ENCODE measurements around the gene PHTF2. TPM values are rescaled to one million over a fixed set of nuclear protein-coding genes. Genes with fewer than 3 reads are reported as not detected.

The PHTF2 gene
- total and polyA plus RNA-seq, 4 experiments from 2014 or later, result 19.6 to 34.1 (median 29.9) TPM

GRCh38 chr7:77877791-77878190 is 79.2 kb downstream of the PHTF2 start:
- intact Hi-C loops (cut with micrococcal nuclease), result no loop called here
- peaks cover 15 to 40% of the 10 kb centered on the region in 2 donors for H3K36me3 Mint-ChIP-seq

DNA sequence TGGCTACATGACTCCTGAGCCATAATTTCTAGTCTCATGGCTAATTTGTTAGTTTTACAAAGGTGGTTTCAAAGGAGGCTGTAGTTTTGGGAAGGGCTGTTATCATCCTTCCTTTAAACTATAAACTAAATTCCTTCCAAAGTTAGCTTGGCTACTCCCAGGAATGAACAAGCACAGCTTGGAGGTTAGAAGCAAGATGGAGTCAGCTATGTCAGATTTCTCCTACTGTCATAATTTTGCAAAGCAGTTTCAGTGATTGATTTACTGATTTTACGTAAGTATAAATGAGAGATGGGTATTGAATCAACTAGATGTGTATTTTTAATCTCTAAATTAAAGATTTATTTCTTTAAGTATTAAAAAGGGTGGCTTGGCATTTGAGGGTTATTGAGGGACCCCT is 79.9 kb downstream of the PHTF2 start:
- peaks cover 40 to 63% (median 53%) of the 10 kb centered on the region in 4 donors for H3K4me1 Mint-ChIP-seq

More at GRCh38 chr7:77877791-77878190, 79.2 kb downstream of the PHTF2 start:
- no peak overlapping the region for H3K4me3 Mint-ChIP-seq
- Histone ChIP-seq H3K4me3 (ENCODE audit: low read length in 2 of 2) (no peak overlapping the region), H3K27me3 (ENCODE audit: insufficient read depth, low read length) (no peaks in the 10 kb centered on the region), H3K9me3 (ENCODE audit: control insufficient read depth in 1 of 2, low read length in 2 of 2) (no peaks in the 10 kb centered on the region), H3K36me3 (ENCODE audit: insufficient read depth, low read length) (no peaks in the 10 kb centered on the region), H3K4me1 (ENCODE audit: insufficient read depth, low read length) (no peaks in the 10 kb centered on the region), H3K27ac (ENCODE audit: low read depth, low read length) (no peak overlapping the region)
- POLR2A ChIA-PET (ENCODE audit: partially characterized antibody), result interaction anchor here (0.6 kb wide), 1 partner anchor 45 kb away, joined by 3 read pairs; no protein-coding TSS in a partner anchor
- H3K27me3 Mint-ChIP-seq, result no peaks in the 10 kb centered on the region
- H3K4me1 Mint-ChIP-seq, result peaks cover 38 to 67% (median 55%) of the 10 kb centered on the region in 4 donors
- CTCF ChIA-PET (ENCODE audit: partially characterized antibody), result no interaction called here
- no peaks in the 10 kb centered on the region for H3K9me3 Mint-ChIP-seq
- no peak for DNase-seq
- H3K27ac Mint-ChIP-seq, result peak overlapping the region in 1 of 7 donors; percentile 42

DNA sequence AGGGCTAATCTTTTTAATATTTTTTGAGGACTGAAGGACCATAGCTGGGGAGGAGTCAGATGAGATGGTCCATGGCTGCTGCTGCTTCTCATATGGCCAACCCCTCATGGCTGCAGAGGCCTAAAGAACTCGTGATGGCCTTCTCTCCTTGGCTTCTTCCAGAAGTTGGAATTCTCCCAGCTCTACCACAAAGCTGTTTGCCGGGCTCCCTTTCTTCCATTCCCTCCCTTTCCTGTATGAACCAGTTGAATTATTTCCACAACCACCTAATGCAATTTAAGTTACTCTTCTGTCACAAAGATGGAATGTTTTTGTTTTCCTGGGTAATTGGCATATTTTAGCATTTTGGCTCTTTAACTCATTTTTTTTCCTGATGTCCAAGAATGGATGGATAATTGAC is 80.7 kb downstream of the PHTF2 start:
- Mint-ChIP-seq H3K27ac (peak overlapping the region in 2 of 7 donors; percentile 14 to 87), H3K4me1 (peaks cover 39 to 61% (median 53%) of the 10 kb centered on the region in 4 donors), H3K36me3 (peaks cover 15 to 40% of the 10 kb centered on the region in 2 donors), H3K9me3 (no peaks in the 10 kb centered on the region), H3K4me3 (no peak overlapping the region), H3K27me3 (no peaks in the 10 kb centered on the region)
- no peaks in the 10 kb centered on the region for H3K36me3 ChIP-seq (ENCODE audit: insufficient read depth, low read length)
- no peak overlapping the region for H3K27ac ChIP-seq (ENCODE audit: low read depth, low read length)
- intact Hi-C loops (cut with micrococcal nuclease), result no loop called here
- no peak overlapping the region for H3K4me3 ChIP-seq (ENCODE audit: low read length in 2 of 2)
- H3K9me3 ChIP-seq (ENCODE audit: control insufficient read depth in 1 of 2, low read length in 2 of 2), result no peaks in the 10 kb centered on the region
- CTCF ChIA-PET (ENCODE audit: partially characterized antibody), result no interaction called here
- H3K4me1 ChIP-seq (ENCODE audit: insufficient read depth, low read length), result no peaks in the 10 kb centered on the region
- no peaks in the 10 kb centered on the region for H3K27me3 ChIP-seq (ENCODE audit: insufficient read depth, low read length)
- DNase-seq, result no peak
- POLR2A ChIA-PET (ENCODE audit: partially characterized antibody), result no interaction called here

More for the DNA sequence above, 79.9 kb downstream of the PHTF2 start:
- POLR2A ChIA-PET (ENCODE audit: partially characterized antibody), result no interaction called here
- Histone ChIP-seq H3K27ac (ENCODE audit: low read depth, low read length) (no peak overlapping the region), H3K4me1 (ENCODE audit: insufficient read depth, low read length) (no peaks in the 10 kb centered on the region), H3K4me3 (ENCODE audit: low read length in 2 of 2) (no peak overlapping the region), H3K9me3 (ENCODE audit: control insufficient read depth in 1 of 2, low read length in 2 of 2) (no peaks in the 10 kb centered on the region), H3K36me3 (ENCODE audit: insufficient read depth, low read length) (no peaks in the 10 kb centered on the region), H3K27me3 (ENCODE audit: insufficient read depth, low read length) (no peaks in the 10 kb centered on the region)
- H3K27ac Mint-ChIP-seq, result no peak overlapping the region
- peaks cover 15 to 40% of the 10 kb centered on the region in 2 donors for H3K36me3 Mint-ChIP-seq
- no peaks in the 10 kb centered on the region for H3K27me3 Mint-ChIP-seq
- intact Hi-C loops (cut with micrococcal nuclease), result no loop called here
- no peak overlapping the region for H3K4me3 Mint-ChIP-seq
- CTCF ChIA-PET (ENCODE audit: partially characterized antibody), result no interaction called here
- H3K9me3 Mint-ChIP-seq, result no peaks in the 10 kb centered on the region
- DNase-seq, result no peak

GRCh38 chr7:77881871-77882270 is 83.3 kb downstream of the PHTF2 start:
- DNase-seq, result no peak
- H3K4me3 ChIP-seq (ENCODE audit: low read length in 2 of 2), result no peak overlapping the region
- ChIA-PET CTCF (ENCODE audit: partially characterized antibody) (interaction anchor here (1.1 kb wide), 2 partner anchors 83 to 122 kb away, joined by 3 read pairs; partner anchors contain the start of genes PHTF2 and TMEM60), POLR2A (ENCODE audit: partially characterized antibody) (no interaction called here)
- H3K36me3 ChIP-seq (ENCODE audit: insufficient read depth, low read length), result no peaks in the 10 kb centered on the region
- no peaks in the 10 kb centered on the region for H3K27me3 ChIP-seq (ENCODE audit: insufficient read depth, low read length)
- Mint-ChIP-seq H3K9me3 (no peaks in the 10 kb centered on the region), H3K36me3 (peaks cover 15 to 40% of the 10 kb centered on the region in 2 donors), H3K4me1 (peaks cover 43 to 66% (median 50%) of the 10 kb centered on the region in 4 donors), H3K27me3 (no peaks in the 10 kb centered on the region), H3K4me3 (peak overlapping the region in 1 of 8 donors; percentile 1), H3K27ac (peak overlapping the region in 2 of 7 donors; percentile 14 to 57)
- peaks cover 6% of the 10 kb centered on the region for H3K4me1 ChIP-seq (ENCODE audit: insufficient read depth, low read length)
- intact Hi-C loops (cut with micrococcal nuclease), result no loop called here
- H3K9me3 ChIP-seq (ENCODE audit: control insufficient read depth in 1 of 2, low read length in 2 of 2), result no peaks in the 10 kb centered on the region
- no peak overlapping the region for H3K27ac ChIP-seq (ENCODE audit: low read depth, low read length)

GRCh38 chr7:77885155-77885554 is 86.6 kb downstream of the PHTF2 start:
- no peaks in the 10 kb centered on the region for H3K9me3 Mint-ChIP-seq
- H3K27me3 Mint-ChIP-seq, result no peaks in the 10 kb centered on the region
- Histone ChIP-seq H3K4me3 (ENCODE audit: low read length in 2 of 2) (no peak overlapping the region), H3K36me3 (ENCODE audit: insufficient read depth, low read length) (no peaks in the 10 kb centered on the region), H3K27me3 (ENCODE audit: insufficient read depth, low read length) (no peaks in the 10 kb centered on the region), H3K27ac (ENCODE audit: low read depth, low read length) (no peak overlapping the region), H3K4me1 (ENCODE audit: insufficient read depth, low read length) (peaks cover 6% of the 10 kb centered on the region), H3K9me3 (ENCODE audit: control insufficient read depth in 1 of 2, low read length in 2 of 2) (no peaks in the 10 kb centered on the region)
- CTCF ChIA-PET (ENCODE audit: partially characterized antibody), result interaction anchor here (1.1 to 1.2 kb wide), 2 partner anchors 49 to 126 kb away, joined by 3 read pairs; no protein-coding TSS in a partner anchor
- intact Hi-C loops (cut with micrococcal nuclease), result no loop called here
- peak overlapping the region in 1 of 7 donors; percentile 85 for H3K27ac Mint-ChIP-seq
- peaks cover 36 to 63% (median 49%) of the 10 kb centered on the region in 4 donors for H3K4me1 Mint-ChIP-seq
- peaks cover 16 to 30% of the 10 kb centered on the region in 2 donors for H3K36me3 Mint-ChIP-seq
- H3K4me3 Mint-ChIP-seq, result no peak overlapping the region
- POLR2A ChIA-PET (ENCODE audit: partially characterized antibody), result no interaction called here
- no peak for DNase-seq

GRCh38 chr7:77887567-77887966 is 89.0 kb downstream of the PHTF2 start:
- Histone ChIP-seq H3K36me3 (ENCODE audit: insufficient read depth, low read length) (no peaks in the 10 kb centered on the region), H3K27ac (ENCODE audit: low read depth, low read length) (no peak overlapping the region), H3K4me3 (ENCODE audit: low read length in 2 of 2) (no peak overlapping the region), H3K4me1 (ENCODE audit: insufficient read depth, low read length) (peaks cover 6% of the 10 kb centered on the region), H3K9me3 (ENCODE audit: control insufficient read depth in 1 of 2, low read length in 2 of 2) (no peaks in the 10 kb centered on the region), H3K27me3 (ENCODE audit: insufficient read depth, low read length) (no peaks in the 10 kb centered on the region)
- Mint-ChIP-seq H3K27me3 (no peaks in the 10 kb centered on the region), H3K4me1 (peaks cover 22 to 50% (median 35%) of the 10 kb centered on the region in 4 donors), H3K9me3 (no peaks in the 10 kb centered on the region), H3K36me3 (peaks cover 11 to 15% of the 10 kb centered on the region in 2 donors), H3K4me3 (peak overlapping the region in 1 of 8 donors; percentile 18), H3K27ac (peak overlapping the region in 4 of 7 donors; percentile 14 to 59 (median 39))
- ChIA-PET CTCF (ENCODE audit: partially characterized antibody) (no interaction called here), POLR2A (ENCODE audit: partially characterized antibody) (interaction anchor here (0.7 kb wide), 1 partner anchor 567 kb away, joined by 3 read pairs; no protein-coding TSS in a partner anchor)
- intact Hi-C loops (cut with micrococcal nuclease), result no loop called here
- no peak for DNase-seq

DNA sequence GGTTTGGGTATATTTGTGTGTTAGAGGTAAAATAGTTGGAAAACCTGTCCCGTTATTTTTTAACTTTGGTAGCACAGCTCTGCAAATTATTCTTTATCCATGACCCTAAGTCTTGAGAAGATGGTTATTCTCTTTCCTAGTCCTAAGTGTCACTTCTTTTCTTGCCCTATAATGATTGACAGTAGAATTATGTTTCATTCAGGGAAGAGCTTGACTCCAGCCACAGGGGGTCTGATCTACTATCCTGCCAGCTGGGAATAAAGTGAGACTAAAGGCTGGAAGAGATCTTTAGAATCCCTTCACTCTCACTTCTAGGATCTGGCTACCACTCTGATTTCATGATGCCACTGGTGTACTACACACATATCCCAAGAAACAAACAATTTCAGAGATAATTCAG is 90.4 kb downstream of the PHTF2 start:
- Mint-ChIP-seq H3K36me3 (peaks cover 11 to 15% of the 10 kb centered on the region in 2 donors), H3K4me3 (no peak overlapping the region), H3K27ac (no peak overlapping the region), H3K4me1 (peaks cover 16 to 45% (median 31%) of the 10 kb centered on the region in 4 donors), H3K9me3 (no peaks in the 10 kb centered on the region), H3K27me3 (no peaks in the 10 kb centered on the region)
- H3K36me3 ChIP-seq (ENCODE audit: insufficient read depth, low read length), result no peaks in the 10 kb centered on the region
- H3K4me1 ChIP-seq (ENCODE audit: insufficient read depth, low read length), result peaks cover 6% of the 10 kb centered on the region
- H3K27me3 ChIP-seq (ENCODE audit: insufficient read depth, low read length), result no peaks in the 10 kb centered on the region
- DNase-seq, result no peak
- intact Hi-C loops (cut with micrococcal nuclease), result no loop called here
- no peak overlapping the region for H3K4me3 ChIP-seq (ENCODE audit: low read length in 2 of 2)
- H3K9me3 ChIP-seq (ENCODE audit: control insufficient read depth in 1 of 2, low read length in 2 of 2), result no peaks in the 10 kb centered on the region
- ChIA-PET POLR2A (ENCODE audit: partially characterized antibody) (no interaction called here), CTCF (ENCODE audit: partially characterized antibody) (no interaction called here)
- H3K27ac ChIP-seq (ENCODE audit: low read depth, low read length), result no peak overlapping the region
